Tibial nerve (tissue), 4 donors: ENCODE results near the gene DLK1. TPM values are rescaled to one million over a fixed set of nuclear protein-coding genes. Genes with fewer than 3 reads are reported as not detected.

Experiments
- DNase-seq, 2 donors: peaks; one replicate each; pipeline ENCODE4 v3.0.0-alpha.2; 2019; ENCODE audit warnings: low spot score in 2 of 2
- H3K27ac ChIP-seq, 4 donors: fragments of 200-600 bp; sonication (generic) in 3 of 4; one replicate each; pipeline ENCODE4 v1.5.1; 2017 to 2019; ENCODE audit warnings: mild to moderate bottlenecking in 1 of 4
- H3K27me3 ChIP-seq, 2 donors: fragments of 200-600 bp; sonication (generic) in 1 of 2; one replicate each; pipeline versions ENCODE4 v1.5.1 to v1.6.0; 2017 to 2019
- H3K36me3 ChIP-seq, 3 donors: fragments of 200-600 bp; sonication (generic); one replicate each; pipeline ENCODE4 v1.5.1; 2018 to 2019
- H3K4me1 ChIP-seq, 4 donors: fragments of 200-600 bp; sonication (generic) in 3 of 4; one replicate each; pipeline ENCODE4 v1.5.1; 2017 to 2019
- H3K4me3 ChIP-seq, 4 donors: fragments of 200-600 bp; sonication (generic) in 3 of 4; one replicate each; pipeline ENCODE4 v1.5.1; 2017 to 2019; ENCODE audit warnings: mild to moderate bottlenecking in 1 of 4, moderate library complexity in 1 of 4
- H3K9me3 ChIP-seq, 4 donors: fragments of 200-600 bp; sonication (generic) in 3 of 4; one replicate each; pipeline ENCODE4 v1.5.1; 2017 to 2019
- CTCF ChIP-seq, 5 experiments: fragments of 200-600 bp in 3 of 5; fragments of 450-650 bp in 2 of 5; sonication (generic) in 3 of 5; IDR thresholded peaks; one replicate each; pipeline ENCODE4 v1.5.1; 2016 to 2019; ENCODE audit warnings: antibody characterized with exemption in 5 of 5, mild to moderate bottlenecking in 3 of 5, moderate library complexity in 2 of 5
- EP300 ChIP-seq, 2 donors: sonication (generic); formaldehyde crosslinking; IDR thresholded peaks; one replicate each; pipeline ENCODE4 v1.6.1; 2017; ENCODE audit warnings: antibody characterized with exemption in 2 of 2, mild to moderate bottlenecking in 1 of 2
- POLR2A ChIP-seq, 2 donors: fragments of 450-650 bp; IDR thresholded peaks; one replicate each; pipeline ENCODE4 v1.6.1; 2017; ENCODE audit warnings: antibody characterized with exemption in 2 of 2, mild to moderate bottlenecking in 2 of 2, moderate library complexity in 2 of 2
- WGBS, 2 donors: methylation state at CpG; one replicate each; pipeline ENCODE4 v1.1.5; 2018; 5-methylcytosine and 5-hydroxymethylcytosine counted together
- total RNA-seq, 4 donors: library from RNA; depleted of rRNA; stranded (reverse); fragments of >200 nt; gene quantifications; one replicate each; pipeline ENCODE4 v1.1.0, GENCODE V29; 2016

The DLK1 gene
- total RNA-seq, 4 donors from 2014 or later = not detected

GRCh38 chr14:100696590-100696989 lies 30.1 kb upstream of the DLK1 start:
- Histone ChIP-seq H3K9me3 (no peaks in the 10 kb centered on the region), H3K27me3 (no peaks in the 10 kb centered on the region)
- 61 to 73% methylated on average over 11 of the region's 11 CpGs for WGBS, 2 donors

GRCh38 chr14:100698066-100698465 lies 28.6 kb upstream of the DLK1 start:
- no peak for DNase-seq
- Histone ChIP-seq H3K4me1 (no peaks in the 10 kb centered on the region), H3K4me3 (no peak overlapping the region), H3K27me3 (no peaks in the 10 kb centered on the region), H3K27ac (no peak overlapping the region), H3K36me3 (no peaks in the 10 kb centered on the region), H3K9me3 (no peaks in the 10 kb centered on the region)
- TF ChIP-seq POLR2A (IDR thresholded peaks at IDR 0.05) = no peak
- no peak for TF ChIP-seq CTCF (IDR thresholded peaks at IDR 0.05)
- TF ChIP-seq EP300 (IDR thresholded peaks at IDR 0.05) = no peak
- WGBS, 2 donors = 80 to 82% methylated on average over 10 of the region's 10 CpGs

More at GRCh38 chr14:100696590-100696989, 30.1 kb upstream of the DLK1 start:
- no peak overlapping the region for H3K27ac ChIP-seq
- H3K4me3 ChIP-seq = no peak overlapping the region
- no peaks in the 10 kb centered on the region for H3K36me3 ChIP-seq
- no peak for TF ChIP-seq CTCF (IDR thresholded peaks at IDR 0.05)
- DNase-seq = no peak
- H3K4me1 ChIP-seq = no peaks in the 10 kb centered on the region

GRCh38 chr14:100698666-100699448 lies 27.8 kb upstream of the DLK1 start:
- Histone ChIP-seq H3K9me3 (no peaks in the 10 kb centered on the region), H3K4me1 (no peaks in the 10 kb centered on the region), H3K27ac (no peak overlapping the region), H3K36me3 (no peaks in the 10 kb centered on the region), H3K27me3 (no peaks in the 10 kb centered on the region), H3K4me3 (no peak overlapping the region)
- DNase-seq = no peak
- TF ChIP-seq EP300 (IDR thresholded peaks at IDR 0.05) (no peak), POLR2A (IDR thresholded peaks at IDR 0.05) (no peak), CTCF (IDR thresholded peaks at IDR 0.05) (no peak)
- 79 to 83% methylated on average over 16 of the region's 16 CpGs for WGBS, 2 donors

GRCh38 chr14:100701314-100701713 lies 25.4 kb upstream of the DLK1 start:
- no peak for DNase-seq

More at GRCh38 chr14:100701314-100701713, 25.4 kb upstream of the DLK1 start:
- TF ChIP-seq EP300 (IDR thresholded peaks at IDR 0.05) (no peak), POLR2A (IDR thresholded peaks at IDR 0.05) (no peak), CTCF (IDR thresholded peaks at IDR 0.05) (no peak)
- Histone ChIP-seq H3K4me1 (no peaks in the 10 kb centered on the region), H3K36me3 (no peaks in the 10 kb centered on the region), H3K27ac (no peak overlapping the region), H3K4me3 (no peak overlapping the region), H3K27me3 (no peaks in the 10 kb centered on the region), H3K9me3 (no peaks in the 10 kb centered on the region)
- WGBS, 2 donors = 77 to 86% methylated on average over 6 of the region's 6 CpGs
